ENCODE measurements around the gene DHCR24. TPM values are rescaled to one million over a fixed set of nuclear protein-coding genes. Genes with fewer than 3 reads are reported as not detected.

Gene DHCR24
- polyA plus RNA-seq, 2 of the 4 experiments (the other 2 are of a cell fraction): 29.9 to 33.3 TPM

DNA sequence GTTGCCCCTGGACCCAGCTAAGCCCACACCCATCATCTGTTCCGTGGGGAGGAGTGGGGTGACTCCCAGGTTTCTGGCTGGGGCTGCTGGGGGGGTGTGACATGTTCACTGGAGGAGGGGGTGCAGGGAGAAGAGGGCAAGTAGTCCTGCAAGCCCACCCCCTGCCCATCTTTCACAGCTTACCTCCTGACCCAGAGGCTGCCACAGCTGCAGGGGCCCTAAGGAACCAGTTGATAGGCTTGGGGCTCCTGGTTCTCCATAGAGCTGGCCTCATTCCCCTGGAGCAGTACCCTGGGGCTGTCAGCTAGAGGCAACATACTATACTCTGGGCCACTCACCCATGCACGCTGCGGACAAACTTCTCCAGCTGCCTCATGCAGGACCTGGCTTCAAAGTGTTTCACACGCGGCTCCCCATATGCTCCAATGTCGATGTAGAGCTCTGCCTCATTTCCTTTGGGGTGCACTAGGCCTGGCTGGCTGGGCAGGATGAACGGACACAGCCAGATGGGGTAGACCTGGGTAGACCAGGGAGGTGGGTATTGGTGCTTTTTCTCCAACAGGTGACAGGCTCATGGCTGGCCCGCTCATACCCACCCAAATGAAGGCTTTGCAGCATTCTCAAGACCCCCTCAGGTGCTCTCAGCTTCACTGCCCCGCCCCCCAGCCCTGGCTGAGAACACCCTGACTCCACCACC is 33.8 kb downstream of the DHCR24 start:
- ATAC-seq: no peak
- no peak overlapping the region for H3K4me3 ChIP-seq
- peaks cover 42% of the 10 kb centered on the region for H3K4me1 ChIP-seq
- ChIA-PET CTCF (no interaction called here), POLR2A (no interaction called here)
- no peak overlapping the region for H3K27ac ChIP-seq
- no peaks in the 10 kb centered on the region for H3K9me3 ChIP-seq
- WGBS (ENCODE audit: missing lambda C conversion rate): 97% methylated on average over 4 of the region's 9 CpGs
- FAIRE-seq: no peak
- no peak for TF ChIP-seq MAZ (IDR thresholded peaks at IDR 0.05; ENCODE audit: borderline replicate concordance, low read depth, low read length)
- TF ChIP-seq, protein P1, sequence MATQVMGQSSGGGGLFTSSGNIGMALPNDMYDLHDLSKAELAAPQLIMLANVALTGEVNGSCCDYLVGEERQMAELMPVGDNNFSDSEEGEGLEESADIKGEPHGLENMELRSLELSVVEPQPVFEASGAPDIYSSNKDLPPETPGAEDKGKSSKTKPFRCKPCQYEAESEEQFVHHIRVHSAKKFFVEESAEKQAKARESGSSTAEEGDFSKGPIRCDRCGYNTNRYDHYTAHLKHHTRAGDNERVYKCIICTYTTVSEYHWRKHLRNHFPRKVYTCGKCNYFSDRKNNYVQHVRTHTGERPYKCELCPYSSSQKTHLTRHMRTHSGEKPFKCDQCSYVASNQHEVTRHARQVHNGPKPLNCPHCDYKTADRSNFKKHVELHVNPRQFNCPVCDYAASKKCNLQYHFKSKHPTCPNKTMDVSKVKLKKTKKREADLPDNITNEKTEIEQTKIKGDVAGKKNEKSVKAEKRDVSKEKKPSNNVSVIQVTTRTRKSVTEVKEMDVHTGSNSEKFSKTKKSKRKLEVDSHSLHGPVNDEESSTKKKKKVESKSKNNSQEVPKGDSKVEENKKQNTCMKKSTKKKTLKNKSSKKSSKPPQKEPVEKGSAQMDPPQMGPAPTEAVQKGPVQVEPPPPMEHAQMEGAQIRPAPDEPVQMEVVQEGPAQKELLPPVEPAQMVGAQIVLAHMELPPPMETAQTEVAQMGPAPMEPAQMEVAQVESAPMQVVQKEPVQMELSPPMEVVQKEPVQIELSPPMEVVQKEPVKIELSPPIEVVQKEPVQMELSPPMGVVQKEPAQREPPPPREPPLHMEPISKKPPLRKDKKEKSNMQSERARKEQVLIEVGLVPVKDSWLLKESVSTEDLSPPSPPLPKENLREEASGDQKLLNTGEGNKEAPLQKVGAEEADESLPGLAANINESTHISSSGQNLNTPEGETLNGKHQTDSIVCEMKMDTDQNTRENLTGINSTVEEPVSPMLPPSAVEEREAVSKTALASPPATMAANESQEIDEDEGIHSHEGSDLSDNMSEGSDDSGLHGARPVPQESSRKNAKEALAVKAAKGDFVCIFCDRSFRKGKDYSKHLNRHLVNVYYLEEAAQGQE (IDR thresholded peaks at IDR 0.05): no peak
- DNase-seq (ENCODE audit: low read depth in 1 of 2, low spot score in 1 of 2): no peak
- no peak overlapping the region for H3K4me2 ChIP-seq

DNA sequence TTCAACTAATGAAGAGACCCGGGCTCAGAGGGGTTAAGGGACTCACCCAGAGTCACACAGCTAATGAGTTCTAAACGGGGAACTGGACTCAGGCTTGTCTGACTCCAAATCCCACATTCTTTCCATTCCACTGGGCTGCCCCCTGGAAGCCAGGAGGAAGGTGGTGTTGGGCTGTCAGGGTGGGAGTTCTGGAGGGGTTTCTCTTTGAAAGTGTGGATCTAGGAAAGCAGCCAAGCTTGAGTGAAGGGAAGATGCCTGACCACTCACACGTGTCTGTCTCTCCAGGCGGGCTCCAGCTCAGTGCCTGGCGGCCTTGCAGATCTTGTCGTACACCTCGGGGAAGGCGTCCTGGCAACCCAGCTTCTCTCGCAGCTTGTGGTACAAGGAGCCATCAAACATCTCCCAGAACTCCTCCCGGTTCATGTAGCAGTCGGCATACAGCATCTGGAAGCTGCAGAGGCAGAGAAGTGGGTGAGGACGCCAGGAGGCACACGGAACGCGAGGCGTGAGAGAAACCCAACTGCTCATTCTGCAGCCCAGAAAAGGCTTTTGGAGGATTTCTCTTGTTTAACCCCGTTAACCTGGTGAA is 35.0 kb downstream of the DHCR24 start:
- ATAC-seq: no peak
- Histone ChIP-seq H3K4me2 (no peak overlapping the region), H3K4me1 (peaks cover 30% of the 10 kb centered on the region), H3K4me3 (no peak overlapping the region), H3K27ac (no peak overlapping the region), H3K9me3 (no peaks in the 10 kb centered on the region)
- no peak for FAIRE-seq
- CTCF ChIA-PET: interaction anchor here (0.8 to 1.3 kb wide), 2 partner anchors 34 to 811 kb away, joined by 3 to 4 read pairs; no protein-coding TSS in a partner anchor
- POLR2A ChIA-PET: no interaction called here
- TF ChIP-seq PBX3 (IDR thresholded peaks at IDR 0.05) (no peak), HOXB5 (CRISPR knock-in tag; IDR thresholded peaks at IDR 0.05) (no peak), CBX8 (IDR thresholded peaks at IDR 0.05) (no peak), KDM1A (IDR thresholded peaks at IDR 0.05; ENCODE audit: low read depth) (no peak), TP53 (CRISPR knock-in tag; IDR thresholded peaks at IDR 0.05) (no peak), RNF2 (IDR thresholded peaks at IDR 0.05; ENCODE audit: borderline replicate concordance, low read depth) (no peak), HDAC2 (IDR thresholded peaks at IDR 0.05) (no peak), USF2 (IDR thresholded peaks at IDR 0.05) (no peak), FOSL2 (IDR thresholded peaks at IDR 0.05) (no peak), FOSL2 (CRISPR knock-in tag; IDR thresholded peaks at IDR 0.05) (no peak)
- DNase-seq (ENCODE audit: low read depth in 1 of 2, low spot score in 1 of 2): no peak
- 94% methylated on average over 15 of the region's 17 CpGs for WGBS (ENCODE audit: missing lambda C conversion rate)

DNA sequence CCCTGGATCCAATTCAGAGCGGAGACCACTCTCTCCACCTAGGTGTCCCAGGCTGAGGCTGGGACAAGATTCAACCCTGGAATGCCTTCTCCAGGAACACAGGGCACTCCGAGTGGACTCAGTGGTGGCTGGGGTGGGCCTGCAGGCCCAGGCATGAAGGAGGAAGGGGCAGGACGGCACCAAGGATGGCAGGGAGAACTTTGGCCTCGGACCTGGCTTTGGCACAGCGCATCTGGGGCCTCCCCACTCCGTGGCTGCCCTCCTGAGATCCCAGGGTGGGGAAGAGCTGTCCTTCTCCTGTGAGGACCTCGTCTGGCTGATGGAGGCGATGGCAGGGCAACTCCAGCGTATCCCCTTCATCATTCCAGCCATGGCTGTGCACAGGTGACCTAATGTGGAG is 35.6 kb downstream of the DHCR24 start:
- 100% methylated on average over 2 of the region's 9 CpGs for WGBS (ENCODE audit: missing lambda C conversion rate)
- no peaks in the 10 kb centered on the region for H3K9me3 ChIP-seq
- peaks cover 23% of the 10 kb centered on the region for H3K4me1 ChIP-seq
- DNase-seq (ENCODE audit: low read depth in 1 of 2, low spot score in 1 of 2): no peak
- ChIA-PET CTCF (interaction anchor here (0.8 to 1.3 kb wide), 2 partner anchors 34 to 811 kb away, joined by 3 to 4 read pairs; no protein-coding TSS in a partner anchor), POLR2A (no interaction called here)
- no peak overlapping the region for H3K27ac ChIP-seq
- TF ChIP-seq POLR2AphosphoS2 (conservative IDR thresholded peaks at IDR 0.05; ENCODE audit: low read length) (no peak), ZNF302 (CRISPR knock-in tag; IDR thresholded peaks at IDR 0.05) (no peak), EP300 (IDR thresholded peaks at IDR 0.05) (no peak), JUN (IDR thresholded peaks at IDR 0.05) (no peak), RAD21 (conservative IDR thresholded peaks at IDR 0.05 in 1 of 2, IDR thresholded peaks at IDR 0.05 in 1 of 2) (no peak)
- H3K4me3 ChIP-seq: no peak overlapping the region
- FAIRE-seq: no peak
- no peak overlapping the region for H3K4me2 ChIP-seq
- no peak for ATAC-seq

All from A549 (cell line).